HG03342 (cell line): ENCODE measurements around the gene SH3BP5L.
A peak's percentile ranks its signal among the peaks of the same experiment; 100 is the strongest.

Experiments
- ATAC-seq: cut with Tn5 transposase; IDR thresholded peaks from one replicate; pipeline ENCODE4 v1.9.1; 2021; ENCODE audit warnings: mild to moderate bottlenecking, moderate library complexity; ENCODE audit not compliant: unreplicated experiment

The SH3BP5L gene

GRCh38 chr1:248825909-248826760 lies at the start of gene SH3BP5L:
Gene SH3BP5L, minus strand, starts transcription at chr1:248825915. Its CDS starts 980 bp downstream, at chr1:248824935.
- ATAC-seq = peak; percentile 90

DNA sequence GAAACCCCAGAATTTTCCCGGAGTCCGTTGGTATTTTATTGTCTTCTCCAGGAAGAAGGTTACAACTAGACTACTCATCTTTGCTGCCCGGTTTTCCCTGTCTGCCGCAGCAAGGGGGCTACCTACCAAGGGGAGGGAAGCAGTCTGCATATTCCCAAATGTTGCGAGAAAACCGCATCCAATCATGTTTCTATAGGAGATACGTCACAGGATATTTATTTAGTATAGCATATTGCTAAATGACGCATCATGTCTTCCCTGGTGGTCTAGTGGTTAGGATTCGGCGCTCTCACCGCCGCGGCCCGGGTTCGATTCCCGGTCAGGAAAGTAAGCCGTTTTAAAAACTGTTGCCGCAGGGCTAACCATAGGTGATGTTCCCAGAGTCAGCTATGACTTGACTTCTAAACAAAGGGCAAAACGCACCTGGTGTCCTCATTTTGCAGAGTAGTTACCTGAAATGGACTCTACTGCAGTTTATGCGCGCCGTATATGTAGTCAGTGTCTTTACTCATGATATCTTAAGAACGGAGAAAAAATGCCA lies 48.3 kb upstream of the SH3BP5L start:
- ATAC-seq = peak; percentile 64

DNA sequence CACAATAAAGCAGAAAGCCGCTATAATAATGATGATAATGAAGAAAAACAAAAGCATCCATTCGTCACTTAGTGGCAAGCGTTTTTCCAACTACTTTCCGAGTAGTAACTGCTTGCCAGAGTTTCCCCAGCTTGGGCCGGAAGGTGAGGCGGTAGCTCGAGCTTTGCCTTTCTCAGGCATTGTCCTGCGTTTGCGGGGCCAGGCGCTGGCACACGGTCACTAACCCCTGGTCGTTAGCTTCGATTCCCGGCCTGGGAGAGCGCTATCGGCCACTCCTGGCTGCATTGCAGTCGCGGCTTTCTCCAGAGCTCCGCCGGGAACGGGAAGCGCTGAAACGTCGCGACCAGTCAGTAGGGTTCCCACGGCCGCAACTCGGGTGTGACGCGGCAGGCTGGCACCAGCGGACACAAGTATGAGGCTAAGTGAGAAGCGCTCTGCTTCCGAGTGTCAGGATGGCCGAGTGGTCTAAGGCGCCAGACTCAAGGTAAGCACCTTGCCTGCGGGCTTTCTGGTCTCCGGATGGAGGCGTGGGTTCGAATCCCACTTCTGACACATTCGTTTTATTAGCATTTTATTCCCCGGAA lies 47.8 kb upstream of the SH3BP5L start:
- ATAC-seq = peak; percentile 76

DNA sequence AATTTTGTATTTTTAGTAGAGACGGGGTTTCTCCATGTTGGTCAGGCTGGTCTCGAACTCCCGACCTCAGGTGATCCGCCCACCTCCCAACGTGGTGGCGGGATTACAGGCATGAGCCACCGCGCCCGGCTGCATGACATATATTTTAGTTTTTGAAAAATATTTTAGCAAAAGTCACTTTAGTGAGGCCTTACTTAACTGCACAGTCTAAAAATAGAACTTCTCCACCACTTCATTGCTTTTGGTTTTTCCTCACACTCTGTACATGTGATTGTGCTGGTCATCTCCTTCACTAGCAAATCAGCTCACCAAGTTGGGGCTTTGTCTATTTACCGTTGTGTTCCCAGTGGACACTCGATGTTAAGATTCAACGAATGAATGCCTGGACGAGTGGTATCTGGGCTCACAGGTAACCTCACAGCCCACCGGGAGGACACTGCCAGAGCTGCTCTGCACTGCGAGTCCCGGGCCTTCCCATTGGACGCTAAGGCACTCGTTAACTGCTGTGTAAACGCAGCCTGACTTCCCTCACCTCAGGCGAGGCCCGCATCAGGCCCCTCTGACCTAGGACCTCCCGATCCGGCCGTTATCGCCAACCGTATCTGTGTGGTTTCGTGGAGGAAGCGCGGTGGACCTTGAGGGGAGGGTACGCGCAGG lies 47.2 kb upstream of the SH3BP5L start:
- peak; percentile 35 for ATAC-seq

DNA sequence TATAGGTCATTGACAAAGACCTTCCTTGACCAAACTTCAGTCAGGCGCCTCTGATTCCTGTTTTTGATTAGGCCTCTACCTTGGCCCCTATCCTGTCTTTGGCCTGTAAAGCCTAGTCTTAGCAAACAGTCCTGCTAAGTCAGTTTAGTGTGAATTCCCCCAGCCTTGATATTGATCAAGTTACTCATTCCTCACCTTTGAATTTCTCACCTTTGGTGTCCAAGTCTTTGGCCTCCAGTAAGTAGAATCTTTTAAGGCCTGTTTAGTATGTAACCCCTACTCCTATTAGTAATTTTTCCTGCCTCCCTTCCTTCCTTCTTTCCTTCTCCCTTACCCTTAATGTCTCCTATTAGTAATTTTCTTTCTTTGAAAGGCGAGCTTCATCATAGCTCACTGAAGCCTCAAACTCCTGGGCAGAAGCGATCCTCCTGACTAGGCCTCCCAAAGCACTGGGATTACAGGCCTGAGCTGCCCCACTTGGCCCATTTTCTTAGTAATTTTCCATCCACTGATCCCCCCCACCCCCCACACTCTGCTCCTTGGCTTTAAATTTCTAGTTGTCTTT lies 46.2 kb upstream of the SH3BP5L start:
- no peak for ATAC-seq

DNA sequence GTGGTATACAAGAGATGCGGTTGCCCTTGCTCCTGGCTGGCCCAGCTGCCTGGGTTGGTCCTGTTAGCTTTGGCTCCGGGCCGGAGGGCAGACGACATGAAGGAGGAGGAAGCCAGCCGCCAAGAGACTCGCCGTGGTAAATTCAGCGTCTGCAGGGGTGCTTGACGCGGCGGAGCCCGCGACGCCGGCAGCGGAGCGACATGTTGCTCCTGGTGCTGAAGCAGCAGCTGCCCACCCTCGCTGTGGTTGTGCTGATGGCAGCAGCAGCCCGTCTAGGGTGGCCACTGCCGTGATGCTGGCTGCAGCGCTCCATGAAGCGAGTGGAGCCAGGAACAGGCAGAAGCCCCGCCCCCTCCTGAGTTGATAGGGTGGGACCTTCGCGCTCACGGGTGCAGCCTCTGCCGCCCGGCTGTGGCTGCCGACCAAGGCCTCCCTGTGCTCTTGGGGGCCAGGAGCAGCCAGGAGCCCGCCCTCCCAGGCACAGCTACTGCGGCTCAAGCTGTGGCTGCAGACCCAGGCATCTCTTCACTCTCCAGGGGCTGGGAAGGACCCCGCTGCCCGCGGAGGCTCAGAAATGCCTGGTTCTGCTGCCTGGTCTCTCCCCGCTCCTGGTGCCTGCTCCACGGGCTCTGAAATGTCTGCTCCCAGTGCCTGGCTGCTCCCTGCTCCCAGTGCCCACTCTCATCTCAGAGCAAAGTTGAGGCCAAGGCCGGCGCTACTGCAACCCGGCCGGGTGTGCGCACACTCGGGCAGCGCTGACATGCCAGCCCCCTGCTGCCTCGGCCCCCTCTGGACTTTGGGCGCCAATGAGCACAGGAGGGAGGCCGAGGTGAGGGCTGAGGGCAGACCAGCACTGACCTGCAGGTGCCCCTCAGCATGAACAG lies 37.5 kb upstream of the SH3BP5L start:
- ATAC-seq = peak; percentile 51

DNA sequence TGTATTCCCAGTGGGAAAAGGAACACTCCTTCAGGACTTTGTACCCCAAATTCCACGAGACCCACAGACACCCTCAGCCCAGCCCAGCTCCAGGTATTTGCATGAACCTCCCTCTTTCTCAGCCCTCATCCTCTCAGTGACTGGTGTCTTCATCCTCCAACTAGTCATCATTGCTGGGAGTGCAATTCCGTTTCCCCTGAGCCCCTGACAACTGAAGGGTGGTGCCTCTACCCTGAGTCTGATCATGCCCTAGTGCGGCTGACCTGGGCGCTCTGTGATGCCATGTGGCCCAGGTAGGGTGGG lies 36.9 kb upstream of the SH3BP5L start:
- ATAC-seq = peak; percentile 1

- ATAC-seq = no peak
Measured at GRCh38 chr1:248861616-248862015, 35.9 kb upstream of the SH3BP5L start.

DNA sequence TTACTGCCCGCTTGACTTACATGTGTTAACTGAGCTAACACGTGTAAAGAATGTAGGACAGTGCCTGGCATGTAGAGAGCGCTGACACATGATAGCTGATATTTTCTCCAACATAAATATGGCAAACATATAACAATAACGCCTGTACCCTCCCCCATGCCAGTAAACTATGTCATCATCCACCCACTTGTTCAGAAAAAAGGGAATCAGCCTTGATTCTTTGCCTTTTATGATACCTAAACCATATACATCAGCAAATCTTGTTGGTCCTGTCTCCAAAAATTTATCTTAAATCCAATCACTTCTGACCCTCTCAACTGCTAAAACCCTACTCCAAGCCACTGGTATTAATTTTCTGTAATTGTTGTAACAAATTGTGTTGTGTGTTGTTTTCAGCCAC lies 34.3 kb upstream of the SH3BP5L start:
- ATAC-seq = no peak

GRCh38 chr1:248858891-248859889 lies 33.5 kb upstream of the SH3BP5L start, which contains the start of gene ZNF692:
Gene ZNF692, minus strand, starts transcription at chr1:248859085. Its CDS starts 776 bp downstream, at chr1:248858309.
- ATAC-seq = peak; percentile 84

GRCh38 chr1:248858096-248858890 lies 32.6 kb upstream of the SH3BP5L start:
- ATAC-seq = peak; percentile 38

GRCh38 chr1:248857749-248858095 lies 32.0 kb upstream of the SH3BP5L start:
- ATAC-seq = no peak

GRCh38 chr1:248857201-248857600 lies 31.5 kb upstream of the SH3BP5L start:
- ATAC-seq = no peak

DNA sequence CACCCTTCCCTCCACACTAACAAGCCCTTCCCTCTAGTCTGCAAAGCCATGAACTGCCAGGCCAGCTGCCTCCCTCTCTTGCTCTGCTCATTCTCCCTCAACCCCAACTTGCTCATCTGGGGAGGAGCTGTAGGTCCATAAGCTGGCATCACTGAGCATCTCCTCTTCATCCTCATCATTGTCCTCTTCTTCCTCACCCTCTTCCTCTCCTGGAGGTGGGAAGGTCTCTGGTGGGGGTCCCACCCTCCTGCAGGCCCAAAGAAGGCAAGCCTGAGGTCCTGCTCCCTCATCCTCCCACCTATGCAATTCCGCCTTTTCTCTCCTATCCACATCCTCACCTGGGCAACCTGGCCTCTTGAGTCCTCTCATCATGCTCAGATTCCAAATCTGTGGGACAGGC lies 30.5 kb upstream of the SH3BP5L start:
- ATAC-seq = no peak

DNA sequence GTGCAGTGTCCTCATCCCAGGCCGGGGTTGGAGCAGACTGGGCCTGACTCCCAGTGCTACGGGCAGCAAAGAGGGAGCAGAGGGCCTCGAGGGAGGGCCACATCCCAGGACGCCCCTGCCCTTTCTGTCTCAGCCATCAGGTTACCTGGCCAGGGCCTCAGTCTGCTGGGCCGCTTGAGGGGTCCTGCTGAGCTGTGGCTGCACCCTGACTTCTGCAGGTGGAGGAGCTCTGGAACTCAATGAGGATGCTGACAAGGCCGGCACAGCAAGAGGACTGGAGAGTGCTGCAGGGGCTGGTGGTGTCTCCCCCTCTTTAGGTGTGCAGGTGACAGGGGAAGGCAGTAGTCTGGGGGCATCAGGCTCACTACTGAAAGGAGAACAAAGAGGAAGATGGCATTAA lies 29.9 kb upstream of the SH3BP5L start:
- ATAC-seq = no peak

GRCh38 chr1:248853663-248854375 lies 28.1 kb upstream of the SH3BP5L start:
- no peak for ATAC-seq

DNA sequence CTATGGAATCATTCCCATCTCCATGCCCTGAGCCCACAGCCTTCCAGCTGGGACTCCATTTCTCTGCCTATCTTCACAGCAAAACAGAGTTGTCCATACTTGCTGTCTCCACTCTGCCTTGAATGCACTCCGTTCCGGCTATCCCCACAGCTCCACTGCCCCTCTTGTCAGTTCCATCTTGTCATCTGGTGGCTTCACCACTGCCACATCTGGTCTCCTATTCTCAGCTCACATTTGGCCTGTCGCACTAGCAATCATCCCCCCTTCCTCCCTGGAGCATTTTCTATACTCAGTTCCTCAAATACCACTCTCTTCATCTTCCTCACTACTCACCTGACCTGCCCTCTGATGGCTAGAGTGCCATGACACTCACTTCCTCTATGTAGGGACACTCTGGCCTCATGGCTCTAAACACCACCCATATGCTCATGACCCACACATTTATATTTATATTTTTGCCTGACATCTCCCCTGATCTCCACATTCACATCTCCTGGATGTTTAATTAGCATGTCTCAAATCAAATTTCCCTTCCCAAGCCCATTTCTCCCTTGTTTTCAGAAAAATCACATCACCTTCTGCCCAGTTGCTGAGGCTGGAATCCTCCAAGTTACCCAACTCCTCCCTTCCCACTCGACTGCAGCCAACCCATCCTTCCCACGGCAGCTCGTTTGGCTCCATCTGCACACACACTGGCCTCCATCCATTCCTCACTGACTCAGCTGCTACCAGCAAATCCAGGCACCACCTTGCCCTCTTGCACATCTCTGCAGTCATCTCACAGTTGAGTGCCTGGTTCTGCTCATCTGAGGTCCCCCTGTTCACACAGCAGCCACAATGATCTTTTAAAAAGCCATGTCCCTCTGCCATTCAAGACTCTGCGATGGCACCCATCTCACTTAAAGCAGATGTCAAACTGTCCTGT lies 27.0 kb upstream of the SH3BP5L start:
- ATAC-seq = peak; percentile 43
